HepG2 (cell line): ENCODE data around the gene OR1F1. TPM values are rescaled to one million over a fixed set of nuclear protein-coding genes. Genes with fewer than 3 reads are reported as not detected.

Experiments
- ARNT ChIP-seq: fragments of 450-650 bp; IDR thresholded peaks from 2 replicates; pipeline ENCODE4 v1.6.1; 2017
- CCDC6 ChIP-seq: sonication (generic); formaldehyde crosslinking; IDR thresholded peaks from 2 replicates; pipeline ENCODE4 v1.8.1; 2022; ENCODE audit warnings: mild to moderate bottlenecking, missing genetic modification reagents, moderate library complexity
- FOXA1 ChIP-seq, 2 experiments: fragments of 450-650 bp in 1 of 2; sonication (generic) in 1 of 2; formaldehyde crosslinking in 1 of 2; IDR thresholded peaks; 2 replicates each; pipeline versions ENCODE4 v1.4.0 to v1.6.1; 2016 to 2020; ENCODE audit warnings: missing genetic modification reagents in 1 of 2
- KDM3A ChIP-seq: IDR thresholded peaks from 2 replicates; pipeline ENCODE4 v1.6.1; 2018; ENCODE audit warnings: low read depth, missing compliant biosample characterization
- KDM4B ChIP-seq: sonication (generic); formaldehyde crosslinking; IDR thresholded peaks from 2 replicates; pipeline ENCODE4 v1.4.0; 2020; ENCODE audit warnings: missing genetic modification reagents
- MBNL3 ChIP-seq: fragments of 250-450 bp; sonication (Bioruptor Pico); conservative IDR thresholded peaks from 2 replicates; pipeline ENCODE4 v1.8.0; 2022; ENCODE audit warnings: mild to moderate bottlenecking, inconsistent platforms
- MXI1 ChIP-seq: IDR thresholded peaks from 3 replicates; pipeline ENCODE4 v1.6.1; 2012; ENCODE audit warnings: low read depth, low read length, inconsistent platforms, borderline replicate concordance
- RARA ChIP-seq: IDR thresholded peaks from 2 replicates; pipeline ENCODE4 v1.6.1; 2016; ENCODE audit warnings: missing genetic modification reagents, missing compliant biosample characterization
- RARG ChIP-seq: sonication (generic); formaldehyde crosslinking; IDR thresholded peaks from 2 replicates; pipeline ENCODE4 v1.4.0; 2020; ENCODE audit warnings: low read depth, mild to moderate bottlenecking, missing genetic modification reagents
- SAP130 ChIP-seq: IDR thresholded peaks from 2 replicates; pipeline ENCODE4 v1.6.1; 2016; ENCODE audit warnings: low read depth
- TBX2 ChIP-seq: sonication (generic); formaldehyde crosslinking; IDR thresholded peaks from 2 replicates; pipeline ENCODE4 v1.5.0; 2020; ENCODE audit warnings: missing genetic modification reagents, mild to moderate bottlenecking, borderline replicate concordance
- TCF12 ChIP-seq, 2 experiments: fragments of 450-650 bp in 1 of 2; sonication (generic) in 1 of 2; formaldehyde crosslinking in 1 of 2; IDR thresholded peaks; 2 replicates each; pipeline versions ENCODE4 v1.6.1 to v1.8.0; 2017 to 2022; ENCODE audit warnings: antibody characterized with exemption in 1 of 2, mild to moderate bottlenecking in 1 of 2, missing genetic modification reagents in 1 of 2, moderate library complexity in 1 of 2
- TERF1 ChIP-seq: sonication (generic); formaldehyde crosslinking; IDR thresholded peaks from 2 replicates; pipeline ENCODE4 v1.8.0; 2022; ENCODE audit warnings: mild to moderate bottlenecking, missing genetic modification reagents, moderate library complexity
- ZBTB38 ChIP-seq: sonication (generic); formaldehyde crosslinking; IDR thresholded peaks from 2 replicates; pipeline ENCODE4 v1.5.1; 2020; ENCODE audit warnings: mild to moderate bottlenecking, missing genetic modification reagents
- ZNF570 ChIP-seq: sonication (generic); formaldehyde crosslinking; IDR thresholded peaks from 2 replicates; pipeline ENCODE4 v1.4.0; 2020; ENCODE audit warnings: mild to moderate bottlenecking, missing genetic modification reagents, borderline replicate concordance
- ZNF737 ChIP-seq: sonication (generic); formaldehyde crosslinking; IDR thresholded peaks from 2 replicates; pipeline ENCODE4 v1.5.0; 2020; ENCODE audit warnings: missing genetic modification reagents, mild to moderate bottlenecking, borderline replicate concordance
- polyA plus RNA-seq, 8 experiments: library from polyadenylated mRNA; depleted of rRNA in 3 of 8; stranded (reverse) in 7 of 8; unstranded in 1 of 8; fragments of >200 nt; fragmentation: Illumina TruSeq in 4 of 8; extraction: Trizol in 4 of 8; gene quantifications; 2 replicates each; pipeline versions ENCODE4 v1.2.1 to v1.2.3, GENCODE V29; 2011 to 2016; ENCODE audit warnings: low read depth in 4 of 8, missing spikeins in 1 of 8, mixed read lengths in 1 of 8; ENCODE audit not compliant: insufficient read depth in 1 of 8
- total RNA-seq, 5 experiments: library from RNA; depleted of rRNA; stranded (reverse); fragments of >200 nt; fragmentation: Illumina TruSeq; extraction: Trizol; gene quantifications; 2 replicates each; pipeline ENCODE4 v1.2.3, GENCODE V29; 2016; ENCODE audit warnings: low read depth in 1 of 5
- TF ChIP-seq, protein P1 (sequence below), 2 experiments: fragments of 450-650 bp in 1 of 2; sonication (generic) in 1 of 2; formaldehyde crosslinking in 1 of 2; IDR thresholded peaks; 2 replicates each; pipeline versions ENCODE4 v1.6.1 to v1.8.0; 2016 to 2022; ENCODE audit warnings: antibody characterized with exemption in 1 of 2, mild to moderate bottlenecking in 1 of 2, missing genetic modification reagents in 1 of 2

The OR1F1 gene
- total and polyA plus RNA-seq, 2 of the 13 experiments (the other 11 are each of a cell fraction or from before 2014, with no cell fraction given): 0.90 TPM; not detected in 1

DNA sequence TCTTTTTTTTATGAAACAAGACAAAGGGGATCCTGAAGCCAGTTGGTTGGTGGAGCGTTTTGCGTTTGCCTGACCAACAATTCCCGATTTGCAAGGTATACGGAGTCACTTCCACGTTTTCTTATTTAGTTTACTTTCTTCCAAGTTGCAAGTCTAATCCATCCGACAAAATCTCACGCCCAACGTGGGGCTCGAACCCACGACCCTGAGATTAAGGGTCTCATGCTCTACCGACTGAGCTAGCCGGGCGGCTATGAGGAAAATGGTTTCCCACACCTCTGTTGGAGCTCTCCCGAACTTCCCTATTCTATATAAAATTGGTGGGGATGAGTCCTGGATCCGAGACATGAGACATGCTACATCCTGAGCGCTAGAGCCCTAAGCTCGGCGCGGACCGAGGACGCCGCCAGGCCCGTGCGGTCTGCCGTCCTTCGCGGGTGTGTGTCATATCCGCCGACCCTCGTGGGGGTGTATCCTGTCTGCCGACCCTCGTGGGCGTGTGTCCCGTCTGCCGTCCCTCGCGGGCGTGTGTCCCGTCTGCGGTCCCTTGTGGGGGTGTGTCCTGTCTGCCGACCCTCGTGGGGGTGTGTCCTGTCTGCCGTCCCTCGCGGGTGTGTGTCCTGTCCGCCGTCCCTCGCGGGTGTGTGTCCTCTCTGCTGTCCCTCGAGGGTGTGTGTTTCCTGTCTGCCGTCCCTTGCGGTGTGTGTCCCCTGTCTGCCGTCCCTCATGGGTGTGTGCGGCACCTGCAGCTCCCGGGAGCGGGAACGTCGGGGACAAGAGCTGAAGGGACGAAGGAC lies 30.6 kb upstream of the OR1F1 start (continued):
- TF ChIP-seq, protein P1, sequence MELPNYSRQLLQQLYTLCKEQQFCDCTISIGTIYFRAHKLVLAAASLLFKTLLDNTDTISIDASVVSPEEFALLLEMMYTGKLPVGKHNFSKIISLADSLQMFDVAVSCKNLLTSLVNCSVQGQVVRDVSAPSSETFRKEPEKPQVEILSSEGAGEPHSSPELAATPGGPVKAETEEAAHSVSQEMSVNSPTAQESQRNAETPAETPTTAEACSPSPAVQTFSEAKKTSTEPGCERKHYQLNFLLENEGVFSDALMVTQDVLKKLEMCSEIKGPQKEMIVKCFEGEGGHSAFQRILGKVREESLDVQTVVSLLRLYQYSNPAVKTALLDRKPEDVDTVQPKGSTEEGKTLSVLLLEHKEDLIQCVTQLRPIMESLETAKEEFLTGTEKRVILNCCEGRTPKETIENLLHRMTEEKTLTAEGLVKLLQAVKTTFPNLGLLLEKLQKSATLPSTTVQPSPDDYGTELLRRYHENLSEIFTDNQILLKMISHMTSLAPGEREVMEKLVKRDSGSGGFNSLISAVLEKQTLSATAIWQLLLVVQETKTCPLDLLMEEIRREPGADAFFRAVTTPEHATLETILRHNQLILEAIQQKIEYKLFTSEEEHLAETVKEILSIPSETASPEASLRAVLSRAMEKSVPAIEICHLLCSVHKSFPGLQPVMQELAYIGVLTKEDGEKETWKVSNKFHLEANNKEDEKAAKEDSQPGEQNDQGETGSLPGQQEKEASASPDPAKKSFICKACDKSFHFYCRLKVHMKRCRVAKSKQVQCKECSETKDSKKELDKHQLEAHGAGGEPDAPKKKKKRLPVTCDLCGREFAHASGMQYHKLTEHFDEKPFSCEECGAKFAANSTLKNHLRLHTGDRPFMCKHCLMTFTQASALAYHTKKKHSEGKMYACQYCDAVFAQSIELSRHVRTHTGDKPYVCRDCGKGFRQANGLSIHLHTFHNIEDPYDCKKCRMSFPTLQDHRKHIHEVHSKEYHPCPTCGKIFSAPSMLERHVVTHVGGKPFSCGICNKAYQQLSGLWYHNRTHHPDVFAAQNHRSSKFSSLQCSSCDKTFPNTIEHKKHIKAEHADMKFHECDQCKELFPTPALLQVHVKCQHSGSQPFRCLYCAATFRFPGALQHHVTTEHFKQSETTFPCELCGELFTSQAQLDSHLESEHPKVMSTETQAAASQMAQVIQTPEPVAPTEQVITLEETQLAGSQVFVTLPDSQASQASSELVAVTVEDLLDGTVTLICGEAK (IDR thresholded peaks at IDR 0.05): no peak
- TF ChIP-seq, protein P1 (CRISPR knock-in tag; IDR thresholded peaks at IDR 0.05): no peak
- TF ChIP-seq CCDC6 (peak; percentile 63; the same call in 1 of the 2 replicates), ARNT (no peak), MXI1 (0 out of 3 replicates have a peak, but pooled peaks have one; percentile 13), ZNF570 (no peak), KDM3A (no peak), ZNF737 (CRISPR knock-in tag) (no peak), KDM4B (CRISPR knock-in tag) (no peak), MBNL3 (CRISPR knock-in tag) (no peak), TBX2 (peak; percentile 57), RARA (no peak), TCF12 (IDR thresholded peaks at IDR 0.05) (no peak), TCF12 (CRISPR knock-in tag; IDR thresholded peaks at IDR 0.05) (no peak), FOXA1 (IDR thresholded peaks at IDR 0.05) (no peak), FOXA1 (CRISPR knock-in tag; IDR thresholded peaks at IDR 0.05) (no peak), RARG (CRISPR knock-in tag) (no peak), TERF1 (CRISPR knock-in tag) (no peak), SAP130 (peak; percentile 42; the same call in 1 of the 2 replicates), ZBTB38 (CRISPR knock-in tag) (no peak)
